ENCODE measurements around the gene FPR3.

The FPR3 gene

GRCh38 chr19:51807925-51808324 is 13.0 kb downstream of the FPR3 start:
- DNase-seq: no peak

- no peak for DNase-seq
These were observed 13.5 kb downstream of the FPR3 start for GRCh38 chr19:51808333-51808986.

GRCh38 chr19:51809787-51810186 is 14.8 kb downstream of the FPR3 start:
- no peak for DNase-seq

- DNase-seq: no peak
These were observed 15.3 kb downstream of the FPR3 start for GRCh38 chr19:51810223-51810622.

GRCh38 chr19:51811344-51811743 is 16.4 kb downstream of the FPR3 start:
- no peak for DNase-seq

GRCh38 chr19:51815043-51815442 is 20.1 kb downstream of the FPR3 start:
- DNase-seq: no peak

- no peak for DNase-seq
These were observed 21.8 kb downstream of the FPR3 start for GRCh38 chr19:51816711-51817110.

GRCh38 chr19:51820011-51820410 is 25.1 kb downstream of the FPR3 start:
- DNase-seq: no peak

GRCh38 chr19:51820831-51821446 is 26.0 kb downstream of the FPR3 start:
- no peak for DNase-seq

GRCh38 chr19:51821456-51821855 is 26.5 kb downstream of the FPR3 start:
- no peak for DNase-seq

- DNase-seq: no peak
These were observed 27.0 kb downstream of the FPR3 start for GRCh38 chr19:51821921-51822320.

- no peak for DNase-seq
These were observed 27.4 kb downstream of the FPR3 start for GRCh38 chr19:51822325-51822724.

- no peak for DNase-seq
These were observed 28.0 kb downstream of the FPR3 start for GRCh38 chr19:51822946-51823345.

GRCh38 chr19:51824281-51825005 is 29.5 kb downstream of the FPR3 start:
- DNase-seq: no peak

- DNase-seq: no peak
These were observed 35.3 kb downstream of the FPR3 start for GRCh38 chr19:51830274-51830673.

- DNase-seq: no peak
These were observed 42.2 kb downstream of the FPR3 start for GRCh38 chr19:51837145-51837544.

- no peak for DNase-seq
These were observed 67.1 kb downstream of the FPR3 start for GRCh38 chr19:51861870-51862622.

GRCh38 chr19:51873097-51873496 is 78.1 kb downstream of the FPR3 start:
- no peak for DNase-seq
